ENCODE data around the gene WWC1.

The WWC1 gene

GRCh38 chr5:168451565-168451964 is 160.1 kb downstream of the WWC1 start:
- DNase-seq: no peak

GRCh38 chr5:168455201-168455600 is 163.8 kb downstream of the WWC1 start:
- DNase-seq: no peak

DNA sequence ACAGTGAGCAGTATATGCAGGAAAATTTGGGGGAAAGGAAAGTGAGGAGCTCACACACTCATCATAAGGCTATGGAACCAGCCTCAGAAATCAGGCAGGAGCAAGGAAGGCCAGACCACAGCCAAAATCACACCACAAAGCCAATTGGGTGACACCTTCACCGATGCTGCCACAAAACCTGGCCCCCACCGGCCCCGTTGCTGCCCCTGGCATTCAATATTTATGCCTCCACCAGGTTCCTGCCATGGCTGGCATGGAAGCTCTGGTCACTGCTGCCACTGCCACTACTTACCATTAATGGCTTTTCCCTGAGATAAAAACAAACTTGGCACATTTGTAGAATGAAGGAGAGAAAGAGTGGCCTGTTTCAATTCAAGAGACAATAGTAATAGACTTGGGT is 166.1 kb downstream of the WWC1 start:
- no peak for DNase-seq

DNA sequence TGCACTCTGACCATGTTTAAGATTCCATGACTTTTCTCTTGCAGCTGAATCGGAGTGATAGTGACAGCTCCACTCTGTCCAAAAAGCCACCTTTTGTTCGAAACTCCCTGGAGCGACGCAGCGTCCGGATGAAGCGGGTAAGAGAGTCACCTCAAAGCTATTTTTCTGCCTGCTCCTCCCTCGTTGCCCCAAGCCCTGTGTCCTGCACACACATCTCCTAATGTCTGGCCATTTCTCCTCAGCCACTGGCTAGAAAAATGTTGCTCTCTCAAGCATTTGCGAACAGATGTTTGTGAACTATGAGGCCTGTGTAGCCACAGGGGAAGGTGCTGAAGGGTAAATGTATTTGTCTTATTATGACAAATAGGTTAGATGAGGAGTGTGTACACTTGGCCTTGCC is 169.2 kb downstream of the WWC1 start:
- no peak for DNase-seq

- DNase-seq: no peak
Observed at GRCh38 chr5:168463081-168463480, 171.6 kb downstream of the WWC1 start.

- no peak for DNase-seq
Observed at GRCh38 chr5:168464214-168464613, 172.8 kb downstream of the WWC1 start.

GRCh38 chr5:168464641-168465040 is 173.2 kb downstream of the WWC1 start:
- DNase-seq: no peak

DNA sequence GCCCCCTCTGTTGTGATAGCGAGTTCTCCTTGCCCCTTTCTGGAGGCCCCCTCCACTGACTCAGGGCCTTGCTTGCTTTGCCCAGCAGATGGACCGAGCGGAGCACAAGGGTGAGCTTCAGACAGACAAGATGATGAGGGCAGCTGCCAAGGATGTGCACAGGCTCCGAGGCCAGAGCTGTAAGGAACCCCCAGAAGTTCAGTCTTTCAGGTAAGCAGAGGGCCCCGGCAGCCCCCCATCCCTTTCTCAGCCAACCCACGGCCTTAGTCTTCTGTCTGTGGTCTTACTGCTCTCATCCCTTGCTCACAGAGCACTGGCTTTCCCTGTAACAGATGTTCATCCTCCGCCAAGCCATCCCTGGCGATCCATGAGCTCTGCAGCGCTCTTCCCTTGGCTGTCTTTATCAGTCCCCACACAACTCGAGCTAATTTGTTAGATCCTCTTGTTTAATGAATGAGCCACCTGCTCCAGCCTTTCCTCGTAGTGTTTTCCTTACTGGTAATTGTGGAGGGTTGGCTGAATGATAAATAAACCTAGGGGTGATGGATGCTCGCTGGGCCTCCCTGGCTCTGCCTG is 176.4 kb downstream of the WWC1 start:
- DNase-seq: no peak

GRCh38 chr5:168468836-168469235 is 177.4 kb downstream of the WWC1 start:
- no peak for DNase-seq

DNA sequence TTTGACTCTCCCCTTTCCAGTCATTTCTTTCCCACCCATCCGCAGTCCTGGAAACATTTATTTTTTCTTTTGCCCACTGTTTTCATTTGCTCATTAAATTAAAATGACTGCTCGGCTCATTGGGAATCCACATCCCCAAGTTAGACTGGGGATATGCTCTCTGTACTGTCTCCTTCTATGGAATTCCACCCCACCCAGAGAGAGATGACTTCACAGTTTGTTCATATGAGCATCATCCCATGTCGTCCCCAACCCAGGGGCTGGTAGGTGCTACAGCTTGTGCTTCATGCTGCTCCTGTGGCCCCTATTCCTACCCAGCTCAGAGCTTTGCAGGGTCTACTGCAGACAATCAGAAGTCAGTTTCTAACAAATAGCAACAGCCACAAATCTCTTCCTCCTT is 178.4 kb downstream of the WWC1 start:
- DNase-seq: no peak

DNA sequence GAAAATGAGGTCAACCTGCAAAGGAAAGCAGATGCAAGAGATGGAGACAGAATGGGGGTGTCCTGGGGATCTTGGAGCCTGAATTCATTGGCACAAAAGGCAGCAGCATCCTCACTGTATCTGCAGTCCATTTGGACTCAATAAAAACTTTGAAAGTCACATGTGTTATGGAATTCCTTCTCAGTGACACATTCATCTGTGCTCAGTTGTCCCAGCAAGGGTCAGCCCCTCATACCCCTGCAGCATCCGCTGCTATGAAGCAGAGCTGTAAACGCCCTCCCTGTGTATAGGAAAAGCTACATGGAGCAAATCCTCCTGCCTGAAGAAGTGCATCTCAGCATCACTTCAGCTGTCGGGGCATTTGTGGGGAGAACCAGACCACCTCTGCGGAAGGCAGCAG is 180.3 kb downstream of the WWC1 start:
- no peak for DNase-seq

GRCh38 chr5:168472329-168472728 is 180.9 kb downstream of the WWC1 start:
- DNase-seq: no peak

DNA sequence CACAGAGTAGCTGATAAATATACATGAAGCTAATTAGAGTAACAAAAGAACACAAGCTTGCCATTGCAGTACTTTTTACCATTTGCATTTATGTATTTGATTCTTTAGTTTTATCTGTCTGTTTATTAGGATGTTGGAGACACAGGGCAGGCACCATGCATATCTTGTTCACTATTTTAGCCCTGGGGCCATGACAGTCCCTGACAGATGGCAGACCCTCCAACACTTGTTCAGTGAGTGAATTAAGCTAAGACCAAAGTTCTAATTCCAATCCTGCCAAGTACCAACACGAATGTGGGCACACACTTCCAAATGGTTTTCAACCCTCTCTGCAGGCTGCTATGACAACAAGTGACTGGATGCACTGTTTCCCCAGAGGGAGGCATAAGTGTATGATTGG is 182.9 kb downstream of the WWC1 start:
- DNase-seq: no peak

- no peak for DNase-seq
Observed at GRCh38 chr5:168477060-168477459, 185.6 kb downstream of the WWC1 start.

- no peak for DNase-seq
Observed at GRCh38 chr5:168479166-168479565, 187.7 kb downstream of the WWC1 start.

DNA sequence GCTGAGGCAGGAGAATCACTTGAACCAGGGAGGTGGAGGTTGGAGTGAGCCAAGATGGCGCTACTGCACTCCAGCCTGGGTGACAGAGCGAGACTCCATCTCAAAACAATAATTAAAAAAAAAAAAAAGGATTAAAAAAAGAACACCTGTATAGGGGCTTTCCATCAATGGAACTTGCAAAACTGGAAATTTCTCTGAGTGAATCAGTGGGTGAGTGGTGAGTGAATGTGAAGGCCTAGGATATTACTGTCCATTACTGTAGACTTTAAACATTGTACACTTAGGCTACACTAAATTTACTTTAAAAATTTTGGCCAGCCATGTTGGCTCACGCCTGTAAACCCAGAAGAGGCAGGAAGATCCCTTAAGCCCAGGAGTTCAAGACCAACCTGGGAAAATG is 189.2 kb downstream of the WWC1 start:
- DNase-seq: no peak

GRCh38 chr5:168481330-168481788 is 189.9 kb downstream of the WWC1 start:
- no peak for DNase-seq

GRCh38 chr5:168482361-168482760 is 190.9 kb downstream of the WWC1 start:
- no peak for DNase-seq

DNA sequence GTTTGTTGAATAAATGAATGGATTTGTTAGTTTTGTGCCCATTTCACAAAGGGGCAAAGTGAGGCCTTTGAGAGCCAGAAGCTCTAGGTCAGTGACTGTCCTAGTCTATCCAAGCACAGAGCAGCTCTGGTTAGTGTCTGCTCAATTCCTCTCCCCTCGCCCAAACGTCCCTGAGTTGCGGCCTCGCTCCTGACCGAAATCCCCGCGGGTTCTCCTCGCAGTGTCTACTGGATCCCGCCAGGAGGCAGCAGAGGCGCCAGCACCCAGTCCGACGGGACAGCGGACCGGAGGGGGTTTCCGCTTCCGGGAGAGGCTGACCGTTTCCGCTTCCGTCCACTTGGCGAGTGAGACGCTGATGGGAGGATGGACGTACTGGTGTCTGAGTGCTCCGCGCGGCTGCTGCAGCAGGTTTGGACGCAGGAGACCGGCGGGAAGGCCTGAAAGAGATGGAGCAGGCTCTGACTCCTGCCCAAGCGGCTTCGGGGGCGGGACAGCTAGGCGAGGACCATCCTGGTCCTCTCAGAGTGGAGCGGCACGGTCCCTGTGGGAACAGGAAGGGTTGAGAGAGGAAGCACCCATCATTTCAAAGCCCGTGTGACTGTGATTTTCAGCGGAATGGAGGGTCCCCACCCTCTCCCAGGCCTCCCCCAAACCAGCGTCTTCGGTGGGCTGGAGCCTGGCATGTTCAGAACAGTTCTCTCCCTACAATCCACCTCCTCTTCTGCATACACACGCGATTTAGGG is 194.9 kb downstream of the WWC1 start, which contains the start of gene RARS1:
Gene RARS1, plus strand, starts transcription at position 336 of the 744 bp plus-strand sequence. Its CDS starts 28 bp downstream, at position 364.
- peak; percentile 95 for DNase-seq

DNA sequence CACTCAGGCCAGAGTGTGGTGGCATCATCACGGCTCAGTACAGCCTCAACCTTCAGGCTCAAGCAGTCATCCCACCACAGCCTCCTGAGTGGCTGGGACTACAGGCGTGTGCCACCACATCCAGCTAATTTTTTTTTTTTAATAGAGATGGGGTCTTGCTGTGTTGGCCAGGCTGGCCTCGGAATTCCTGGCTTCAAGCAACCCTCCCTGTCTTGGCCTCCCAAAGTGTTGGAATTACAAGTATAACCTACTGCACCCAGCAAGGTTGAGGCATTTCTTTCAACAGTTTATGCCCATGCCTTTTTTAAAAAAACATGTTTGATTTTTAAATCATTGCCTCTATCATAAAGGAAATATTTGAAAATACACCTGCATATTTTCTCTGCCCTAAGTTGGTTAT is 197.6 kb downstream of the WWC1 start:
- DNase-seq: no peak

DNA sequence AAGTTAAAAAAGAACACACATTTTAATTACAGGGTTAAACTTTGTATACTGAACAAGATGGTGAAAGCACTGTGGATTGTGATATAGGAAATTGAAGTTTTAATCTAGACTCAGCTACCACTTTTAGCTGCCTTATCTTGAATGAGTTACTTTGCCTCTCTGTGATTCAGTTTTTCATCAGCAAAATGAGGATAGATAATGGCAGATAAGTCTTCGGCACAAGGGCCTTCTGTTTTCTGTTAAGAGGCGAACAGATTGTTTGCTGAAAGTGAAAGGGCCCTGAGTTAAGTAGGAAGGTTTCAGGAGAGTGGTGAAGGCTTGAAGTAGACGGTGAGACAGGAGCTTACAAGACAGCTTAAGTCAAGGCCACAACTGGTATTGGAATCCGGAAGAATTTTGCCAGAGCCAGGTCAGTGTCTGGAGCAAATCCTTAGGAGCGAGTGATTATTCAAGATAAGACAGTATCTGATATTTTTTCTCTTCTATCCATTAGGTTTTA is 202.7 kb downstream of the WWC1 start:
- no peak for DNase-seq

GRCh38 chr5:168502563-168503237 is 211.3 kb downstream of the WWC1 start:
- no peak for DNase-seq

DNA sequence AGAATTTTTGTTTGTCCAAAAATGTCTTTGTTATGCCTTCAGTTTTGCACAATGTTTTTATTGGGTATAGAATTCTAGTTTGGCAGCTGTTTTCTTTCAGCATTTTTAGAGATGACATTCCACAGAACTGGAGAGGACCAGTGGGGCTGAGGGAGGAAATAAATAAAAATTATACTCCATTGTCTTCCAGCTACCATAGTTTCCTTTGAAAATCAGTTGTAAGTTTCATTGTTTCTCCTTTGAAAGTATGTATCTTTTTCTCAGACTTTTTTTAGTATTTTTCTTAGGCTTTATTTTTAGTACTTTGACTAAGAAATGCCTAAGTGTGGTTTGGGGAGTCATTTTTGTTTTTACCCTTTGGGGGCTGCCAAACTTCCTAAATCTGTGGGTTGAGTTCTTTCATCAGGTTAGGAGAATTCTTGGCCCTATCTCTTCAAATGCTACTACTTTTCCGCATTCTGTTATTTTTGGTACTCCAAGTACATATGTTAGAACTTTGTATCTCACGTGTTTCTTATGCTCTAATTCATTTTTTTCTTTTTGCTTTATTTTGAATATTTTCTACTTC is 222.5 kb downstream of the WWC1 start:
- no peak for DNase-seq
